GM23338 (cell line): Measurements from ENCODE around the gene RCL1. TPM values are rescaled to one million over a fixed set of nuclear protein-coding genes. Genes with fewer than 3 reads are reported as not detected.

Experiments used
- ATAC-seq: fragments of 200-7000 bp; cut with Tn5 transposase; 3 replicates; pipeline ENCODE4 v1.9.1; 2020
- DNase-seq: peaks from one replicate; pipeline ENCODE4 v3.0.0-alpha.2; 2015; ENCODE audit warnings: low spot score
- H2AFZ ChIP-seq: fragments of 200-600 bp; sonication (generic); 2 replicates; pipeline ENCODE4 v1.8.0; 2016; ENCODE audit warnings: antibody characterized with exemption, mild to moderate bottlenecking, moderate library complexity
- H3F3A ChIP-seq: fragments of 200-600 bp; sonication (generic); replicated peaks from 2 replicates; pipeline ENCODE4 v1.8.0; 2017; ENCODE audit warnings: antibody characterized with exemption, mixed run types, low read depth
- H3K27ac ChIP-seq: fragments of 200-600 bp; sonication (generic); 2 replicates; pipeline ENCODE4 v1.6.1; 2016; ENCODE audit warnings: low read depth
- H3K27me3 ChIP-seq: fragments of 200-600 bp; sonication (generic); 2 replicates; pipeline ENCODE4 v1.8.0; 2016; ENCODE audit warnings: mild to moderate bottlenecking, mixed run types, moderate library complexity; ENCODE audit not compliant: insufficient read depth
- H3K36me3 ChIP-seq: fragments of 200-600 bp; sonication (generic); 2 replicates; pipeline ENCODE4 v1.8.0; 2016; ENCODE audit warnings: mild to moderate bottlenecking; ENCODE audit not compliant: insufficient read depth
- H3K4me1 ChIP-seq: fragments of 200-600 bp; sonication (generic); 2 replicates; pipeline ENCODE4 v1.8.0; 2016; ENCODE audit warnings: mild to moderate bottlenecking, moderate library complexity; ENCODE audit not compliant: insufficient read depth
- H3K4me2 ChIP-seq: fragments of 200-600 bp; sonication (generic); 2 replicates; pipeline ENCODE4 v1.7.1; 2017; ENCODE audit warnings: mixed run types
- H3K4me3 ChIP-seq: fragments of 200-600 bp; sonication (generic); 2 replicates; pipeline ENCODE4 v1.6.1; 2016; ENCODE audit warnings: mixed run types
- H3K79me2 ChIP-seq: fragments of 200-600 bp; sonication (generic); replicated peaks from 2 replicates; pipeline ENCODE4 v1.8.0; 2017; ENCODE audit warnings: mild to moderate bottlenecking; ENCODE audit not compliant: insufficient read depth
- H3K9me2 ChIP-seq: fragments of 200-600 bp; sonication (generic); 2 replicates; pipeline ENCODE4 v1.8.0; 2017; ENCODE audit not compliant: insufficient read depth
- H4K20me1 ChIP-seq: fragments of 200-600 bp; sonication (generic); replicated peaks from 2 replicates; pipeline ENCODE4 v1.8.0; 2017; ENCODE audit warnings: mild to moderate bottlenecking; ENCODE audit not compliant: insufficient read depth
- H3K27ac Mint-ChIP-seq: 2 replicates; pipeline ENCODE4 v1.8.0; 2020; ENCODE audit warnings: inconsistent platforms, mild to moderate bottlenecking, moderate library complexity, mixed read lengths
- H3K27me3 Mint-ChIP-seq: 3 replicates; pipeline ENCODE4 v1.8.0; 2022; ENCODE audit warnings: low read depth, mild to moderate bottlenecking, moderate library complexity, mixed read lengths, inconsistent platforms; ENCODE audit not compliant: insufficient read depth, poor library complexity
- H3K36me3 Mint-ChIP-seq: 3 replicates; pipeline ENCODE4 v1.8.0; 2021; ENCODE audit warnings: low read depth, mild to moderate bottlenecking, inconsistent platforms, moderate library complexity, mixed read lengths
- H3K4me1 Mint-ChIP-seq: 3 replicates; pipeline ENCODE4 v1.8.0; 2020; ENCODE audit warnings: mild to moderate bottlenecking, inconsistent platforms, mixed read lengths
- H3K4me3 Mint-ChIP-seq: 3 replicates; pipeline ENCODE4 v1.8.0; 2021; ENCODE audit warnings: moderate library complexity, mild to moderate bottlenecking, inconsistent platforms, mixed read lengths
- H3K9me3 Mint-ChIP-seq: 3 replicates; pipeline ENCODE4 v1.8.0; 2020; ENCODE audit warnings: moderate library complexity, mild to moderate bottlenecking, inconsistent platforms, mixed read lengths
- CREB1 ChIP-seq: fragments of 250-450 bp; sonication (Bioruptor Pico); IDR thresholded peaks from 2 replicates; pipeline ENCODE4 v1.5.0; 2020; ENCODE audit warnings: low read depth, mild to moderate bottlenecking, moderate library complexity
- EZH2 ChIP-seq: fragments of 200-600 bp; sonication (generic); IDR thresholded peaks from one replicate; pipeline ENCODE4 v1.8.0; 2017; ENCODE audit warnings: antibody characterized with exemption, mild to moderate bottlenecking, low read depth; ENCODE audit not compliant: unreplicated experiment
- EZH2phosphoT487 ChIP-seq: fragments of 200-600 bp; sonication (generic); IDR thresholded peaks from one replicate; pipeline ENCODE4 v1.8.1; 2018; ENCODE audit warnings: antibody characterized with exemption; ENCODE audit not compliant: unreplicated experiment
- JUNB ChIP-seq: IDR thresholded peaks from one replicate; pipeline ENCODE4 v1.6.1; 2016; ENCODE audit warnings: antibody characterized with exemption; ENCODE audit not compliant: unreplicated experiment
- NANOG ChIP-seq: IDR thresholded peaks from 2 replicates; pipeline ENCODE4 v1.6.1; 2016; ENCODE audit warnings: antibody characterized with exemption, borderline replicate concordance
- POLR2AphosphoS5 ChIP-seq: IDR thresholded peaks from 2 replicates; pipeline ENCODE4 v1.6.1; 2016; ENCODE audit warnings: antibody characterized with exemption, low read depth
- STAT1 ChIP-seq: IDR thresholded peaks from one replicate; pipeline ENCODE4 v1.6.1; 2016; ENCODE audit warnings: antibody characterized with exemption; ENCODE audit not compliant: unreplicated experiment
- ZNF114 ChIP-seq: fragments of 250-450 bp; sonication (Bioruptor Pico); IDR thresholded peaks from 2 replicates; pipeline ENCODE4 v1.5.0; 2020; ENCODE audit warnings: mild to moderate bottlenecking, moderate library complexity
- ZNF331 ChIP-seq: fragments of 250-450 bp; sonication (Bioruptor Pico); IDR thresholded peaks from 2 replicates; pipeline ENCODE4 v1.5.0; 2020; ENCODE audit warnings: low read depth, mild to moderate bottlenecking, moderate library complexity
- polyA plus RNA-seq: library from polyadenylated mRNA; unstranded; fragments of >200 nt; fragmentation: Nextera tagmentation; extraction: Ambion mirVana; gene quantifications from 2 replicates; pipeline ENCODE4 v1.2.1, GENCODE V29; 2016
- total RNA-seq: library from RNA; depleted of rRNA; stranded (reverse); fragments of >200 nt; shearing (Covaris generic); gene quantifications from 2 replicates; pipeline ENCODE4 v1.2.3, GENCODE V29; 2014
- TF ChIP-seq, protein P1 (sequence below): IDR thresholded peaks from 2 replicates; pipeline ENCODE4 v1.6.1; 2016; ENCODE audit warnings: antibody characterized with exemption
- TF ChIP-seq, protein P2 (sequence below): fragments of 250-450 bp; sonication (Bioruptor Pico); IDR thresholded peaks from 2 replicates; pipeline ENCODE4 v1.5.0; 2020; ENCODE audit warnings: mild to moderate bottlenecking, moderate library complexity
- TF ChIP-seq, protein P3 (sequence below): IDR thresholded peaks from one replicate; pipeline ENCODE4 v1.6.1; 2018; ENCODE audit warnings: antibody characterized with exemption; ENCODE audit not compliant: unreplicated experiment
- TF ChIP-seq, protein P4 (sequence below), 2 experiments: fragments of 200-600 bp in 1 of 2; sonication (generic) in 1 of 2; conservative IDR thresholded peaks; 2 replicates each; pipeline versions ENCODE4 v1.5.1 to v1.6.1; 2016 to 2017; ENCODE audit warnings: antibody characterized with exemption in 2 of 2, low read depth in 2 of 2, mild to moderate bottlenecking in 2 of 2, moderate library complexity in 1 of 2

RCL1 gene
- total and polyA plus RNA-seq, 2 experiments from 2014 or later = 19.3 to 41.2 TPM

GRCh38 chr9:4821133-4821532 lies 28.4 kb downstream of the RCL1 start:
- Histone ChIP-seq H3K4me1 (no peaks in the 10 kb centered on the region), H3K27ac (no peak overlapping the region), H3K36me3 (no peaks in the 10 kb centered on the region), H3K79me2 (peaks cover 92% of the 10 kb centered on the region), H2AFZ (no peak overlapping the region), H3K4me3 (no peak overlapping the region), H4K20me1 (peaks cover 42% of the 10 kb centered on the region), H3F3A (no peaks in the 10 kb centered on the region), H3K9me2 (no peaks in the 10 kb centered on the region), H3K27me3 (no peaks in the 10 kb centered on the region), H3K4me2 (no peak overlapping the region)
- no peak for ATAC-seq
- Mint-ChIP-seq H3K4me3 (no peak overlapping the region), H3K9me3 (no peaks in the 10 kb centered on the region), H3K27ac (no peak overlapping the region), H3K4me1 (peaks cover 10% of the 10 kb centered on the region), H3K36me3 (no peaks in the 10 kb centered on the region), H3K27me3 (no peaks in the 10 kb centered on the region)
- DNase-seq = no peak
- no peak for TF ChIP-seq ZNF331
- TF ChIP-seq, protein P1, sequence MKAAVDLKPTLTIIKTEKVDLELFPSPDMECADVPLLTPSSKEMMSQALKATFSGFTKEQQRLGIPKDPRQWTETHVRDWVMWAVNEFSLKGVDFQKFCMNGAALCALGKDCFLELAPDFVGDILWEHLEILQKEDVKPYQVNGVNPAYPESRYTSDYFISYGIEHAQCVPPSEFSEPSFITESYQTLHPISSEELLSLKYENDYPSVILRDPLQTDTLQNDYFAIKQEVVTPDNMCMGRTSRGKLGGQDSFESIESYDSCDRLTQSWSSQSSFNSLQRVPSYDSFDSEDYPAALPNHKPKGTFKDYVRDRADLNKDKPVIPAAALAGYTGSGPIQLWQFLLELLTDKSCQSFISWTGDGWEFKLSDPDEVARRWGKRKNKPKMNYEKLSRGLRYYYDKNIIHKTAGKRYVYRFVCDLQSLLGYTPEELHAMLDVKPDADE = no peak
- no peak for TF ChIP-seq NANOG
- TF ChIP-seq JUNB = no peak
- no peak for TF ChIP-seq ZNF114
- TF ChIP-seq, protein P2, sequence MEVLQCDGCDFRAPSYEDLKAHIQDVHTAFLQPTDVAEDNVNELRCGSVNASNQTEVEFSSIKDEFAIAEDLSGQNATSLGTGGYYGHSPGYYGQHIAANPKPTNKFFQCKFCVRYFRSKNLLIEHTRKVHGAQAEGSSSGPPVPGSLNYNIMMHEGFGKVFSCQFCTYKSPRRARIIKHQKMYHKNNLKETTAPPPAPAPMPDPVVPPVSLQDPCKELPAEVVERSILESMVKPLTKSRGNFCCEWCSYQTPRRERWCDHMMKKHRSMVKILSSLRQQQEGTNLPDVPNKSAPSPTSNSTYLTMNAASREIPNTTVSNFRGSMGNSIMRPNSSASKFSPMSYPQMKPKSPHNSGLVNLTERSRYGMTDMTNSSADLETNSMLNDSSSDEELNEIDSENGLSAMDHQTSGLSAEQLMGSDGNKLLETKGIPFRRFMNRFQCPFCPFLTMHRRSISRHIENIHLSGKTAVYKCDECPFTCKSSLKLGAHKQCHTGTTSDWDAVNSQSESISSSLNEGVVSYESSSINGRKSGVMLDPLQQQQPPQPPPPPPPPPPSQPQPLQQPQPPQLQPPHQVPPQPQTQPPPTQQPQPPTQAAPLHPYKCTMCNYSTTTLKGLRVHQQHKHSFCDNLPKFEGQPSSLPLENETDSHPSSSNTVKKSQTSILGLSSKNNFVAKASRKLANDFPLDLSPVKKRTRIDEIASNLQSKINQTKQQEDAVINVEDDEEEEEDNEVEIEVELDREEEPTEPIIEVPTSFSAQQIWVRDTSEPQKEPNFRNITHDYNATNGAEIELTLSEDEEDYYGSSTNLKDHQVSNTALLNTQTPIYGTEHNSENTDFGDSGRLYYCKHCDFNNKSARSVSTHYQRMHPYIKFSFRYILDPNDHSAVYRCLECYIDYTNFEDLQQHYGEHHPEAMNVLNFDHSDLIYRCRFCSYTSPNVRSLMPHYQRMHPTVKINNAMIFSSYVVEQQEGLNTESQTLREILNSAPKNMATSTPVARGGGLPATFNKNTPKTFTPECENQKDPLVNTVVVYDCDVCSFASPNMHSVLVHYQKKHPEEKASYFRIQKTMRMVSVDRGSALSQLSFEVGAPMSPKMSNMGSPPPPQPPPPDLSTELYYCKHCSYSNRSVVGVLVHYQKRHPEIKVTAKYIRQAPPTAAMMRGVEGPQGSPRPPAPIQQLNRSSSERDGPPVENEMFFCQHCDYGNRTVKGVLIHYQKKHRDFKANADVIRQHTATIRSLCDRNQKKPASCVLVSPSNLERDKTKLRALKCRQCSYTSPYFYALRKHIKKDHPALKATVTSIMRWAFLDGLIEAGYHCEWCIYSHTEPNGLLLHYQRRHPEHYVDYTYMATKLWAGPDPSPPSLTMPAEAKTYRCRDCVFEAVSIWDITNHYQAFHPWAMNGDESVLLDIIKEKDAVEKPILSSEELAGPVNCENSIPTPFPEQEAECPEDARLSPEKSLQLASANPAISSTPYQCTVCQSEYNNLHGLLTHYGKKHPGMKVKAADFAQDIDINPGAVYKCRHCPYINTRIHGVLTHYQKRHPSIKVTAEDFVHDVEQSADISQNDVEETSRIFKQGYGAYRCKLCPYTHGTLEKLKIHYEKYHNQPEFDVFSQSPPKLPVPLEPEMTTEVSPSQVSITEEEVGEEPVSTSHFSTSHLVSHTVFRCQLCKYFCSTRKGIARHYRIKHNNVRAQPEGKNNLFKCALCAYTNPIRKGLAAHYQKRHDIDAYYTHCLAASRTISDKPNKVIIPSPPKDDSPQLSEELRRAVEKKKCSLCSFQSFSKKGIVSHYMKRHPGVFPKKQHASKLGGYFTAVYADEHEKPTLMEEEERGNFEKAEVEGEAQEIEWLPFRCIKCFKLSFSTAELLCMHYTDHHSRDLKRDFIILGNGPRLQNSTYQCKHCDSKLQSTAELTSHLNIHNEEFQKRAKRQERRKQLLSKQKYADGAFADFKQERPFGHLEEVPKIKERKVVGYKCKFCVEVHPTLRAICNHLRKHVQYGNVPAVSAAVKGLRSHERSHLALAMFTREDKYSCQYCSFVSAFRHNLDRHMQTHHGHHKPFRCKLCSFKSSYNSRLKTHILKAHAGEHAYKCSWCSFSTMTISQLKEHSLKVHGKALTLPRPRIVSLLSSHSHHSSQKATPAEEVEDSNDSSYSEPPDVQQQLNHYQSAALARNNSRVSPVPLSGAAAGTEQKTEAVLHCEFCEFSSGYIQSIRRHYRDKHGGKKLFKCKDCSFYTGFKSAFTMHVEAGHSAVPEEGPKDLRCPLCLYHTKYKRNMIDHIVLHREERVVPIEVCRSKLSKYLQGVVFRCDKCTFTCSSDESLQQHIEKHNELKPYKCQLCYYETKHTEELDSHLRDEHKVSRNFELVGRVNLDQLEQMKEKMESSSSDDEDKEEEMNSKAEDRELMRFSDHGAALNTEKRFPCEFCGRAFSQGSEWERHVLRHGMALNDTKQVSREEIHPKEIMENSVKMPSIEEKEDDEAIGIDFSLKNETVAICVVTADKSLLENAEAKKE (CRISPR knock-in tag) = no peak
- TF ChIP-seq STAT1 = no peak
- TF ChIP-seq EZH2phosphoT487 = no peak
- TF ChIP-seq CREB1 (CRISPR knock-in tag) = no peak
- TF ChIP-seq EZH2 = no peak
- TF ChIP-seq, protein P3, sequence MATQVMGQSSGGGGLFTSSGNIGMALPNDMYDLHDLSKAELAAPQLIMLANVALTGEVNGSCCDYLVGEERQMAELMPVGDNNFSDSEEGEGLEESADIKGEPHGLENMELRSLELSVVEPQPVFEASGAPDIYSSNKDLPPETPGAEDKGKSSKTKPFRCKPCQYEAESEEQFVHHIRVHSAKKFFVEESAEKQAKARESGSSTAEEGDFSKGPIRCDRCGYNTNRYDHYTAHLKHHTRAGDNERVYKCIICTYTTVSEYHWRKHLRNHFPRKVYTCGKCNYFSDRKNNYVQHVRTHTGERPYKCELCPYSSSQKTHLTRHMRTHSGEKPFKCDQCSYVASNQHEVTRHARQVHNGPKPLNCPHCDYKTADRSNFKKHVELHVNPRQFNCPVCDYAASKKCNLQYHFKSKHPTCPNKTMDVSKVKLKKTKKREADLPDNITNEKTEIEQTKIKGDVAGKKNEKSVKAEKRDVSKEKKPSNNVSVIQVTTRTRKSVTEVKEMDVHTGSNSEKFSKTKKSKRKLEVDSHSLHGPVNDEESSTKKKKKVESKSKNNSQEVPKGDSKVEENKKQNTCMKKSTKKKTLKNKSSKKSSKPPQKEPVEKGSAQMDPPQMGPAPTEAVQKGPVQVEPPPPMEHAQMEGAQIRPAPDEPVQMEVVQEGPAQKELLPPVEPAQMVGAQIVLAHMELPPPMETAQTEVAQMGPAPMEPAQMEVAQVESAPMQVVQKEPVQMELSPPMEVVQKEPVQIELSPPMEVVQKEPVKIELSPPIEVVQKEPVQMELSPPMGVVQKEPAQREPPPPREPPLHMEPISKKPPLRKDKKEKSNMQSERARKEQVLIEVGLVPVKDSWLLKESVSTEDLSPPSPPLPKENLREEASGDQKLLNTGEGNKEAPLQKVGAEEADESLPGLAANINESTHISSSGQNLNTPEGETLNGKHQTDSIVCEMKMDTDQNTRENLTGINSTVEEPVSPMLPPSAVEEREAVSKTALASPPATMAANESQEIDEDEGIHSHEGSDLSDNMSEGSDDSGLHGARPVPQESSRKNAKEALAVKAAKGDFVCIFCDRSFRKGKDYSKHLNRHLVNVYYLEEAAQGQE = no peak
- TF ChIP-seq, protein P4, sequence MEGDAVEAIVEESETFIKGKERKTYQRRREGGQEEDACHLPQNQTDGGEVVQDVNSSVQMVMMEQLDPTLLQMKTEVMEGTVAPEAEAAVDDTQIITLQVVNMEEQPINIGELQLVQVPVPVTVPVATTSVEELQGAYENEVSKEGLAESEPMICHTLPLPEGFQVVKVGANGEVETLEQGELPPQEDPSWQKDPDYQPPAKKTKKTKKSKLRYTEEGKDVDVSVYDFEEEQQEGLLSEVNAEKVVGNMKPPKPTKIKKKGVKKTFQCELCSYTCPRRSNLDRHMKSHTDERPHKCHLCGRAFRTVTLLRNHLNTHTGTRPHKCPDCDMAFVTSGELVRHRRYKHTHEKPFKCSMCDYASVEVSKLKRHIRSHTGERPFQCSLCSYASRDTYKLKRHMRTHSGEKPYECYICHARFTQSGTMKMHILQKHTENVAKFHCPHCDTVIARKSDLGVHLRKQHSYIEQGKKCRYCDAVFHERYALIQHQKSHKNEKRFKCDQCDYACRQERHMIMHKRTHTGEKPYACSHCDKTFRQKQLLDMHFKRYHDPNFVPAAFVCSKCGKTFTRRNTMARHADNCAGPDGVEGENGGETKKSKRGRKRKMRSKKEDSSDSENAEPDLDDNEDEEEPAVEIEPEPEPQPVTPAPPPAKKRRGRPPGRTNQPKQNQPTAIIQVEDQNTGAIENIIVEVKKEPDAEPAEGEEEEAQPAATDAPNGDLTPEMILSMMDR (conservative IDR thresholded peaks at IDR 0.05; ENCODE audit: low read depth in 2 of 2) = no peak
- TF ChIP-seq POLR2AphosphoS5 = no peak
